Thymus (tissue), 11 donors: ENCODE results near the gene CASTOR2. TPM values are rescaled to one million over a fixed set of nuclear protein-coding genes. Genes with fewer than 3 reads are reported as not detected.
"Not testable (repeated sequence)": the region's sequence is repeated elsewhere in the genome, so short reads cannot be mapped to it uniquely, and the experiment has no call there.

ENCODE experiments used
- DNase-seq, 9 donors: peaks; one replicate each; pipeline ENCODE4 v3.0.0-alpha.2; 2013; ENCODE audit warnings: low spot score in 9 of 9, low read depth in 6 of 9, missing footprints in 1 of 9
- H3K27ac ChIP-seq, 2 donors: one replicate each; pipeline ENCODE4 v1.5.1; 2013; ENCODE audit warnings: control low read depth in 1 of 2, low read depth in 1 of 2, low read length in 1 of 2, mild to moderate bottlenecking in 1 of 2, moderate library complexity in 1 of 2
- H3K27me3 ChIP-seq, 2 donors: one replicate each; pipeline ENCODE4 v1.5.1; 2013; ENCODE audit warnings: low read length in 1 of 2; ENCODE audit not compliant: control insufficient read depth in 2 of 2, insufficient read depth in 1 of 2
- H3K36me3 ChIP-seq, 2 donors: one replicate each; pipeline ENCODE4 v1.5.1; 2013; ENCODE audit warnings: low read length in 1 of 2, mild to moderate bottlenecking in 1 of 2, moderate library complexity in 1 of 2; ENCODE audit not compliant: control insufficient read depth in 2 of 2, insufficient read depth in 2 of 2
- H3K4me1 ChIP-seq, 2 donors: one replicate each; pipeline ENCODE4 v1.5.1; 2013; ENCODE audit warnings: low read length in 2 of 2; ENCODE audit not compliant: control insufficient read depth in 2 of 2, insufficient read depth in 2 of 2
- H3K4me3 ChIP-seq, 2 donors: one replicate each; pipeline ENCODE4 v1.5.1; 2013; ENCODE audit warnings: low read length in 2 of 2, control low read depth in 1 of 2, mild to moderate bottlenecking in 1 of 2
- H3K9me3 ChIP-seq, 2 donors: one replicate each; pipeline ENCODE4 v1.5.1; 2013; ENCODE audit warnings: low read length in 1 of 2, mild to moderate bottlenecking in 1 of 2; ENCODE audit not compliant: control insufficient read depth in 2 of 2, insufficient read depth in 1 of 2
- WGBS: extraction: QIAGEN DNeasy Blood & Tissue Kit; methylation state at CpG from one replicate; pipeline ENCODE4 v1.1.7; 2013; 5-methylcytosine and 5-hydroxymethylcytosine counted together
- polyA plus RNA-seq: library from polyadenylated mRNA; stranded (reverse); fragments of 200-250 nt; gene quantifications from one replicate; pipeline ENCODE4 v1.2.3, GENCODE V29; 2013
- total RNA-seq: library from RNA; stranded (reverse); fragments of 120-200 nt; gene quantifications from one replicate; pipeline ENCODE4 v1.2.4, GENCODE V29; 2013
- donor health status: healthy.

Gene CASTOR2
- total and polyA plus RNA-seq, 2 donors = 1.7 to 2.5 TPM

DNA sequence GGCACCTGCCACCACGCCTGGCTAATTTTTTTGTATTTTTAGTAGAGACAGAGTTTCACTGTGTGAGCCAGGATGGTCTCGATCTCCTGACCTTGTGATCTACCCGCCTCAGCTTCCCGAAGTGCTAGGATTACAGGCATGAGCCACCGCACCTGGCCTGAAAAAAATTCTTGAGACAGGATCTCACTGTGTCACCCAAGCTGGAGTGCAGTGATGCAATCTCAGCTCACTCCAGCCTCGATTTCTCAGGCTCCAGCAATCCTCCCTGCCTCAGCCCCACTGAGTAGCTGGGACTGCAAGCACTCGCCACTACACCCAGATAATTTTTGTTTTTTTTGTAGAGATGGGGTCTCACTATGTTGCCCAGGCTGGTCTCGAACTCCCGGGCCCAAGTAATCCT lies 13.0 kb downstream of the CASTOR2 start:
- H3K4me1 ChIP-seq, DNase-seq, H3K36me3 ChIP-seq, H3K9me3 ChIP-seq, H3K27me3 ChIP-seq, H3K27ac ChIP-seq, H3K4me3 ChIP-seq: not testable (repeated sequence)
- 96% methylated on average over 6 of the region's 9 CpGs for WGBS

DNA sequence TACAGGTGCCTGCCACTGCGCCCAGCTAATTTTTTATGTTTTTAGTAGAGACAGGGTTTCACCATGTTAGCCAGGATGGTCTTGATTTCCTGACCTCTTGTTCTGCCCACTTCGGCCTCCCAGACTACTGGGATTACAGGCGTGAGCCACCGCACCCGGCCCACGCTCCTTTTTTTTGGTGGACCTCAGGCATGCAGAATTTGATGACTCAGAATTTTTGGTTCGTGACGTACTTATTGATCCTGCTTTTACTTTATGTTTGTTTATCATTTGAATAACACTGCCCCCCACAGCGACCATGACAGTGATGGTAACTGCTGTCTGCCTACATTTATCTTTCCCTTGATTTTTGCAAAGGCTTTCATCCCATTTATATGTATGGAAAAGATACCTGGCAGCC lies 23.9 kb downstream of the CASTOR2 start:
- WGBS = 92% methylated on average over 9 of the region's 9 CpGs
- not testable (repeated sequence) for H3K36me3 ChIP-seq

DNA sequence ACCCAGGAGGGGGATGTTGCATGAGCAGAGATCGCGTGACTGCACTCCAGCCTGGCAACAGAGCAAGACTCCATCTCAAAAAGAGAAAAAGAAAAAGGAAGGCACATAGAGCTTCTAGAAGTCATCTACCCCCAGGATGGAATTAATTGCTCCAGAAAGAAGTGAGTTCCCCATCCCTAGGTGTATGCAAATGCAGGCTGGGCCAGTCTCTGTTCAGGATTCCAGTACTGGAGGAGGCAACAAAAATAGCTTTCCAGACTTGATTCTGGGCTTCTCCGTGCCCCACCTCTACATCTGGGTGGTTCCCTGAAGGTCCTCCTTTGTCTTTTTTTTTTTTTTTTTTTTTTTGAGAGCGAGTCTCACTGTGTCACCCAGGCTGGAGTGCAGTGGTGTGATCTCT lies 28.6 kb downstream of the CASTOR2 start:
- Histone ChIP-seq H3K4me3 (no peak overlapping the region), H3K4me1 (no peaks in the 10 kb centered on the region), H3K36me3 (no peaks in the 10 kb centered on the region), H3K9me3 (no peaks in the 10 kb centered on the region), H3K27ac (no peak overlapping the region), H3K27me3 (no peaks in the 10 kb centered on the region)
- no peak for DNase-seq
- WGBS = 99% methylated on average over 4 of the region's 4 CpGs

More for the DNA sequence above, 23.9 kb downstream of the CASTOR2 start:
- H3K4me3 ChIP-seq, H3K27me3 ChIP-seq, H3K4me1 ChIP-seq, H3K27ac ChIP-seq, DNase-seq, H3K9me3 ChIP-seq: not testable (repeated sequence)

DNA sequence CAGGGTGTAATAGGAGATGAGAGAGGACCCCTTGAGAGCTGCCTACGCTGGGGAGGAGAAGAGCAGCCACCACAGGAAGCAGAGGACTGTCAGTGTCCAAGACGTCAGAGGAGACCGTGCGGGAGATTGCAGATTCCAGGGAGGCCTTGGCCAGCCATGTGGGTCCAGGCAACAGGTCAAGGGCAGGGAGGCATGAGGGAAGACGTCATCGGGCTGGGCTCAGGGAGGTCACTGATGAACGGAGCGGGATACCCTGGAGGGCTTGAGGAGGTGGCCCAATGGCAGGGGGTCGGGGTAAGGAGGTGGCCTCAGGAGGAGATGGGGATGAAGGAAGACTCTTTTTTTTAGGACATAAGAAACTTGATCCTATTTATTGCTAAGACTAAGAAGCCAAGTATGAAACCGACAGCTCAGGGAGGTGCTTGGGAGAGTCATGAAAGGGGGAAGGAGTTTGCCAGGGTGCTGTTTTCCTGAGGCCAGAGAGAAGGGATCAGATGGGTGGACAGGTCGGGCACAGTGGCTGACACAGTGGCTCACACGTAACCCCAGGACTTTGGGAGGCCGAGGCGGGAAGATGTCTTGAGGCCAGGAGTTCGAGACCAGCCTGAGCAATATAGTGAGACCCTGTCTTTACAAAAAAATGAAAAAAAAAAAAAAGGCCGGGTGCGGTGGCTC lies 30.5 kb downstream of the CASTOR2 start:
- not testable (repeated sequence) for H3K4me3 ChIP-seq, H3K4me1 ChIP-seq, H3K36me3 ChIP-seq, H3K27ac ChIP-seq, H3K9me3 ChIP-seq, DNase-seq, H3K27me3 ChIP-seq
- 95% methylated on average over 17 of the region's 17 CpGs for WGBS

DNA sequence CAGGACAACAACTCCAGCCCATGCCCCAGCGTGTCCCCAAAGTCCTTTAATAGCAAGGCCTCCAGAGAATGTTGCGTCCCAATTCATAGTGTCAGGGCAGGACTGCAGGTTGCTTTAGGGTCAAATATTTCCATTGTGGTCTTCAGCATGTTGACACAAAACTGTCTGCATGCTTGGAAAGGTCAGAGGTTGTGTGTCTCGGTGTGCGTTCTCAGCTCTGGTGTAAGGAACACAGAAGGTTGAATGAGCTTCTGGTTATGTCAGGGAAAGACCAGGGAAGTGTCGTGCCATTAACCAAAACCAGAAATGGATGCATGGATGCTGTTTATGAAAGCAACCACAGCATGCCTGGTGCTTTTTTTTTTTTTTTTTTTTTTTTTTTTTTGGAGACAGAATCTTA lies 31.9 kb downstream of the CASTOR2 start:
- WGBS = 97% methylated on average over 5 of the region's 5 CpGs
- not testable (repeated sequence) for H3K27ac ChIP-seq, H3K9me3 ChIP-seq, H3K36me3 ChIP-seq, H3K4me1 ChIP-seq, H3K27me3 ChIP-seq, DNase-seq, H3K4me3 ChIP-seq

DNA sequence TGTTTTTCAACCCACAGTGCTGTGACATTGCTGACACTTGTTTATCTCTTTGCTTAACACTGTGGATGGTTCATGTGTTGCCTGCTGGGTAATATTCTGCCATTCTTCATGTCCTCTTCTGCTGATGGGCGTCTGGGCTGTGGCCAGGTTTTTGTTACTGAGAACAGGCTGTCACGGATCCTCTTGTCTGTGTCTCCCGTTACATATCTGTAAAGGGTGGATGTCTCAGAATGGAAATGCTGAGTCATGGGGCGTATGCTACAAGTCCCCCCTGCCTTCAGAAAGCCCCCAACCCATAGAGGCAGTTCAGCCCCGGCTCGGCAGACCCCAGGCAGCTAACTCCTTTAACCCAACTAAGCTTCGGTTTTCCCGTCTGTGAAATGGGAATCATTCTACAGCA lies 33.3 kb downstream of the CASTOR2 start:
- not testable (repeated sequence) for H3K27me3 ChIP-seq, H3K36me3 ChIP-seq, H3K4me1 ChIP-seq, H3K27ac ChIP-seq, DNase-seq, H3K4me3 ChIP-seq, H3K9me3 ChIP-seq
- WGBS = 91% methylated on average over 8 of the region's 8 CpGs

DNA sequence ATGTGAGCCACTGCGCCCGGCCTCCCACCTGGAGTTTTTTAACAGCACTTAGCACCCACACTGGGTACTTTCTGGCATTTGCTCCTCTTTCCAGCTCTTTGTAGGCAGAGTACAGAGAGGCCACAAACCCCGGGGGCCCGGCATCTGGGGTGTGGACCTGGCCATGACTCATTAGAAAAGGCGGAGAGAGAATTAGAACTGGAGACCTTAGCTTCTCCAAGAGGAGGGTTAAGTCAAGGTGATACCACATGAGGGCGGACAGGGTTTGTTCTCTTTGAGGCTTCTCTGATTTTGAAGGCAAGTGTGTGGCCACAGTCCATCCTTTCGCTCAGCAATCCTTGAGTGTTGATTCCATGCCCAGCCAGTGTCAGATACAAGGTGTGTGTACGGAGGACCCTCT lies 36.9 kb downstream of the CASTOR2 start:
- not testable (repeated sequence) for H3K4me1 ChIP-seq, H3K27me3 ChIP-seq, H3K4me3 ChIP-seq, H3K9me3 ChIP-seq, H3K36me3 ChIP-seq, H3K27ac ChIP-seq, DNase-seq
- 98% methylated on average over 8 of the region's 8 CpGs for WGBS

DNA sequence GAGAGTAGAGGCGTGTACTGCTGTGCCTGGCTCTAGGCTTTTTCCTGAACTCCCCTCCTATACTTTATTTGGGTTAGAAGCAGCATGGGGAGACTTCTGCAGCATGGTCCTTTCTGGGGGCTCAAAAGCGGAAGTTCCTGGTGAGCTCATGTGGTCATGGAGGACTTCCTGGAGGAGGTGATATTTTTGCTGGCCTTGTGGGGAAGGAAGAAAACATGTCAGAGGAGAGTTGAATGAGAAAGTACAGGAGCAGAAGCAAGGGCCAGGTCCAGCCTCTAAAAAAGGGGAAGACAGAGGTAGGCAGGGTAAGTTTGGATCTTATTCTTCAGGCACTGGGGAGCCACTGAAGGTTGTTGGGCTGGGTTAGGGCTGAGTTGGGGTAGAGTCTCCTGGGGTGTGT lies 45.5 kb downstream of the CASTOR2 start:
- H3K27ac ChIP-seq = no peak overlapping the region
- H3K27me3 ChIP-seq = no peaks in the 10 kb centered on the region
- H3K9me3 ChIP-seq = no peaks in the 10 kb centered on the region
- H3K36me3 ChIP-seq = peaks cover 3 to 18% of the 10 kb centered on the region in 2 donors
- WGBS = 98% methylated on average over 2 of the region's 2 CpGs
- no peaks in the 10 kb centered on the region for H3K4me1 ChIP-seq
- DNase-seq = no peak
- H3K4me3 ChIP-seq = no peak overlapping the region

DNA sequence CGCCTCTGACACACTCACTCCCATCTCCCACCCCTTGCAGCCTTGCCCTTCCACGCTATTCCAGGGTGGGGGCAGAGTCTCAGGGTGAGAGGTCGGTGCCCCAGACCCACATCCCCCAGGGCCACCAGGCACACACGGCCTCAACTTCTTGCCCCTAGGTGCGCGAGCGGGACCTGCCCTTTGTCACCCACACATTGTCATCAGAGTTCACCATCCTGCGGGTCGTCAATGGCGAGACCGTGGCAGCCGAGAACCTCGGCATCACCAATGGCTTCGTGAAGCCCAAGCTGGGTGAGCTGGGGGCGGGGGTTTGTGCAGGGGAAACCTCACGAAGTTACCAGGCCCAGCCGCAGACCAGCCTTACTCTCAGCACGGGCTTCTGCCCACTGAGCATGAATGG lies 53.3 kb downstream of the CASTOR2 start:
- WGBS = 96% methylated on average over 18 of the region's 18 CpGs
- no peak overlapping the region for H3K27ac ChIP-seq
- DNase-seq = no peak
- H3K4me3 ChIP-seq = no peak overlapping the region
- peaks cover 14 to 35% of the 10 kb centered on the region in 2 donors for H3K36me3 ChIP-seq
- H3K4me1 ChIP-seq = no peaks in the 10 kb centered on the region
- no peaks in the 10 kb centered on the region for H3K27me3 ChIP-seq
- H3K9me3 ChIP-seq = peaks cover 0 to 6% of the 10 kb centered on the region in 2 donors
